Uterus (tissue), 4 donors: ENCODE measurements around the gene MACO1. TPM values are rescaled to one million over a fixed set of nuclear protein-coding genes. Genes with fewer than 3 reads are reported as not detected.

ENCODE experiments used
- DNase-seq, 2 donors: peaks; one replicate each; pipeline ENCODE4 v3.0.0-alpha.2; 2019 to 2020
- H3K27ac ChIP-seq, 2 donors: fragments of 200-600 bp; sonication (generic); 1 replicate in 1 of 2; 2 replicates in 1 of 2; pipeline ENCODE4 v1.5.1; 2016 to 2018
- H3K27me3 ChIP-seq, 2 donors: fragments of 200-600 bp; sonication (generic); one replicate each; pipeline ENCODE4 v1.5.1; 2018 to 2019; ENCODE audit warnings: control low read depth in 1 of 2
- H3K36me3 ChIP-seq, 2 donors: fragments of 200-600 bp; sonication (generic); one replicate each; pipeline ENCODE4 v1.5.1; 2019; ENCODE audit warnings: control low read depth in 1 of 2
- H3K4me1 ChIP-seq, 2 donors: fragments of 200-600 bp; sonication (generic); one replicate each; pipeline ENCODE4 v1.5.1; 2018 to 2019; ENCODE audit warnings: control low read depth in 1 of 2
- H3K4me3 ChIP-seq, 2 donors: fragments of 200-600 bp; sonication (generic); 1 replicate in 1 of 2; 2 replicates in 1 of 2; pipeline ENCODE4 v1.5.1; 2018 to 2019; ENCODE audit warnings: mild to moderate bottlenecking in 1 of 2
- H3K9me3 ChIP-seq, 2 donors: fragments of 200-600 bp; sonication (generic); one replicate each; pipeline ENCODE4 v1.5.1; 2019; ENCODE audit warnings: control low read depth in 1 of 2
- POLR2A ChIP-seq, 2 donors: fragments of 450-650 bp; IDR thresholded peaks; one replicate each; pipeline ENCODE4 v1.6.1; 2016; ENCODE audit warnings: antibody characterized with exemption in 2 of 2, mild to moderate bottlenecking in 1 of 2, moderate library complexity in 1 of 2
- intact Hi-C: fragments of 100-400 bp; cut with DNase I; formaldehyde crosslinking; loops from one replicate; pipeline ENCODE4 v1.15.1; 2023; ENCODE audit warnings: low total_unique reads
- total RNA-seq, 4 donors: library from RNA; depleted of rRNA in 3 of 4; stranded (reverse); fragments of >200 nt in 3 of 4; gene quantifications; one replicate each; pipeline versions ENCODE4 v1.1.0 to v1.2.4, GENCODE V29; 2014 to 2023
- TF ChIP-seq, protein P1 (sequence below), 4 experiments: fragments of 200-600 bp in 2 of 4; fragments of 450-650 bp in 2 of 4; sonication (generic) in 2 of 4; IDR thresholded peaks; one replicate each; pipeline ENCODE4 v1.5.1; 2016 to 2019; ENCODE audit warnings: antibody characterized with exemption in 4 of 4, mild to moderate bottlenecking in 2 of 4, moderate library complexity in 1 of 4
- donor health status: DM: yes; HTN: yes; CAD: no.

The MACO1 gene
- total RNA-seq, 4 donors from 2014 or later, result 15.4 to 26.8 (median 20.2) TPM

DNA sequence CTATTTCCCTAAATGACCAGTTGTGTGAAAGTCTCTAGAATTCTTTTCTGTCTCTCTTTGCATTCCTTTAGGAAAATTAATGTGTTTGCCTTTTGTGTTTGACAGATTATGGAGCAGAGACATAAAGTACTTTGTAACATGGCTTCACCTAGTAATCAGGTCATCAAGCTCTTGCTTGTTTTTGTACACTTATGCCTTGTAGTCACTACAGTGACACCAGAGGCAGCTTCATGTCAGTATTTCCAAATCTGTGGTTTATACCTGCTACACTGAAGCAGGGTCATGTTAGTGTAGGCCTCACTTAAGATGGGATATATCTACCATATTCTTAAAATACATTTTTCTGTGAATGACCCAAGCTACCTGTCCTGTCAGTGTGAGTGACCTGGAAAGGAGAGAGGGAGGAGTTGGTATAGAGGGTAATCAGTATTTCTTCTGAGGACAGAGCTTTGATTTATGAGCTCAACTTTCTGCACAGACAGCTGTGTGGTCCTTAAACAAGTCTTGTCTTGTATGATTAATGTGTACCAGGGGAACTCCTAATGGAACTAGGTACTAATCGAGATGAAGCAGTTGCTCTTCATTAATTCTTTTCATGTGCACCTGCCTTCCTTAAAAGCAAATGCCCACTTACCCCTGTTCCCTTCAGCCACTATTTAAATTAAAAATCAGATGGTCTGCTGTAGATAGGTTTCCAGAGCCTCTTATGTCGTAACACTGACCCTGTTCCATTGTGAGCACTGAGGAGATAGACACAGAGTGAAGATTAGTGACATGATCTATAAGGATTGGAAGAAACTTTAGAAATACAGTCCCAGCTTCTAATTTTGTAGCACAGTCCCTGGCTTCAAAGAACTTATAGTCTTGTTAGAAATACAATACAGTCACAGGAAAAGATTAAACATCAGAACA, 45.7 kb downstream of the MACO1 start:
- no peak for TF ChIP-seq POLR2A (IDR thresholded peaks at IDR 0.05)
- TF ChIP-seq, protein P1, sequence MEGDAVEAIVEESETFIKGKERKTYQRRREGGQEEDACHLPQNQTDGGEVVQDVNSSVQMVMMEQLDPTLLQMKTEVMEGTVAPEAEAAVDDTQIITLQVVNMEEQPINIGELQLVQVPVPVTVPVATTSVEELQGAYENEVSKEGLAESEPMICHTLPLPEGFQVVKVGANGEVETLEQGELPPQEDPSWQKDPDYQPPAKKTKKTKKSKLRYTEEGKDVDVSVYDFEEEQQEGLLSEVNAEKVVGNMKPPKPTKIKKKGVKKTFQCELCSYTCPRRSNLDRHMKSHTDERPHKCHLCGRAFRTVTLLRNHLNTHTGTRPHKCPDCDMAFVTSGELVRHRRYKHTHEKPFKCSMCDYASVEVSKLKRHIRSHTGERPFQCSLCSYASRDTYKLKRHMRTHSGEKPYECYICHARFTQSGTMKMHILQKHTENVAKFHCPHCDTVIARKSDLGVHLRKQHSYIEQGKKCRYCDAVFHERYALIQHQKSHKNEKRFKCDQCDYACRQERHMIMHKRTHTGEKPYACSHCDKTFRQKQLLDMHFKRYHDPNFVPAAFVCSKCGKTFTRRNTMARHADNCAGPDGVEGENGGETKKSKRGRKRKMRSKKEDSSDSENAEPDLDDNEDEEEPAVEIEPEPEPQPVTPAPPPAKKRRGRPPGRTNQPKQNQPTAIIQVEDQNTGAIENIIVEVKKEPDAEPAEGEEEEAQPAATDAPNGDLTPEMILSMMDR (IDR thresholded peaks at IDR 0.05), result no peak
- no peak for DNase-seq
- Histone ChIP-seq H3K9me3 (no peaks in the 10 kb centered on the region), H3K4me3 (no peak overlapping the region), H3K36me3 (no peaks in the 10 kb centered on the region), H3K27me3 (no peaks in the 10 kb centered on the region), H3K27ac (no peak overlapping the region), H3K4me1 (no peaks in the 10 kb centered on the region)
- intact Hi-C loops, result no loop called here

DNA sequence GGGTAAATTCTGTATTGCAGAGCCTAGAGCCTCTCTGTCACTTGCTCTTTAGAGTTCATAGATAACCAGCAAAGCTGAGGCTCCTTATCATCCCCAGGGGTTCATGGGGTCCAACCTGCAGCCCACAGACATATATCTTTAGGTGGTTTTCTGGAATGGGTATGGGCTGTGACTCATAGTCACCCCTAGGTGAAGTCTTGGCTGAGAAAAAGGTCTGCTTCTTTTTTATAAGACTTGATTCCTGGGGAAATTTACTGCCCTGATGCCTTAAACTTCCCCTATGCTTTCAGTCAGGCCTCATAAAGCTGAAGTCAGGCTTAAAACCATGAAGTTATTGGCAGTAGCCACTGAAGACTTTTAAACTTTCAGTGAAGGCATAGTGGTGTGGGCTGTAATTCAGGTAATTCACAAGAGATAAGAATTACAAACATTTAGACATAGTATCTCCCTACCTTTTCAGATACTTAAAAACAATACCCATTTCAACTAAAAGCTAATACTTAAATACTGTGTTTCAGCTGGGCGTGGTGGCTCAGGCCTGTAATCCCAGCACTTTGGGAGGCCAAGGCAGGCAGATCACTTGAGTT, 46.8 kb downstream of the MACO1 start:
- TF ChIP-seq POLR2A (IDR thresholded peaks at IDR 0.05), result no peak
- TF ChIP-seq, protein P1 (IDR thresholded peaks at IDR 0.05), result no peak
- Histone ChIP-seq H3K4me1 (no peaks in the 10 kb centered on the region), H3K9me3 (no peaks in the 10 kb centered on the region), H3K27ac (no peak overlapping the region), H3K27me3 (no peaks in the 10 kb centered on the region), H3K4me3 (no peak overlapping the region), H3K36me3 (no peaks in the 10 kb centered on the region)
- DNase-seq, result no peak
- intact Hi-C loops, result no loop called here

DNA sequence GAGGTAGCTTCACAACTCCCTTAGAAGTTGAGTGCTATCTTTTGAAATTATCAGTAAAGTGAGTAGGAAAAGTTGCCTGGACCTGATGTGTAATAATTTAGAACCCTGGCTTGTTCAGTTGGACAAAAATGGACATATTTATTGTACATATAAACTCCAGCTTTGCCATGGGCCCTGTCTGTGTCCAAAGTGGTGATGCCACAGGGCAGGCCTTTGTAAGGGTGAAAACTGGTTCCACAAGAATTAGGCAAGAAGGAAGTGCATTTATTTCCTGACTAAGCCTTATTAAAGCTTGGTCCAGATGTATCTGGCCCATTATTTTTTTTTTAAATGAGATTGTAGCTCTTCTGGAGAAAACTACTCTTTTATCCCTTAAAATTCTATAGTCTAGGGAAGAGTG, 47.9 kb downstream of the MACO1 start:
- Histone ChIP-seq H3K36me3 (no peaks in the 10 kb centered on the region), H3K27ac (no peak overlapping the region), H3K9me3 (no peaks in the 10 kb centered on the region), H3K27me3 (no peaks in the 10 kb centered on the region), H3K4me1 (no peaks in the 10 kb centered on the region), H3K4me3 (no peak overlapping the region)
- intact Hi-C loops, result no loop called here
- no peak for DNase-seq
- no peak for TF ChIP-seq POLR2A (IDR thresholded peaks at IDR 0.05)
- TF ChIP-seq, protein P1 (IDR thresholded peaks at IDR 0.05), result no peak

DNA sequence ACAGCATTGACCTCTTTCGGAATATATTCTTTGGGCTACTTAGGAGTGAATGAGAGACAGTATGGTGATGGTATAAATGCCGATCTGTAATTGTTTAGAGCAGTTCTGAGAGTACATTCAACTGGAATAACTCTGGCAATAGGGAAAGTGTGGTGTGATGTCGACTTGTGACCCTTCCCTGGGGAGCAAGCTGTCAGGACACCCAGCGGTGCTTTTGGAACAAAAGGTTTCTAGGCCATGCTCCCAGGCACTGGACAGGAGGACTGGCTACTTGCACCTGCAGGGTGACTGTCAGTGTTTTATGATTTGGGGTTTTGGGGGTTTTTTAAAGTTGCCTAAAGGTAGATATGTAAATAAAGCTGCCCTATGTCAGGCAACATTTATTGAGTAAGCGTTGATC, 50.9 kb downstream of the MACO1 start:
- no peaks in the 10 kb centered on the region for H3K4me1 ChIP-seq
- intact Hi-C loops, result no loop called here
- no peaks in the 10 kb centered on the region for H3K27me3 ChIP-seq

More for the DNA sequence above, 50.9 kb downstream of the MACO1 start:
- no peak for DNase-seq
- Histone ChIP-seq H3K27ac (no peak overlapping the region), H3K4me3 (no peak overlapping the region), H3K9me3 (no peaks in the 10 kb centered on the region), H3K36me3 (no peaks in the 10 kb centered on the region)
- TF ChIP-seq, protein P1 (IDR thresholded peaks at IDR 0.05), result no peak
- no peak for TF ChIP-seq POLR2A (IDR thresholded peaks at IDR 0.05)
